ENCODE measurements around the gene B3GLCT. TPM values are rescaled to one million over a fixed set of nuclear protein-coding genes. Genes with fewer than 3 reads are reported as not detected.

The B3GLCT gene
- total and polyA plus RNA-seq, 2 donors (not counting 3 experiments of a cell fraction or from before 2014, with no cell fraction given) = 5.2 to 14.6 TPM

GRCh38 chr13:31199527-31199848 lies 287 bp upstream of the B3GLCT start:
- dilution Hi-C loops (cut with MboI; ENCODE audit: extremely low pct_ligation_motif_present, low sequenced_read_pairs) (no loop called here), intact Hi-C loops (cut with micrococcal nuclease) (loop anchor here (1.0 kb wide), 2 partner anchors 37 to 225 kb away; no protein-coding TSS in a partner anchor)
- Histone ChIP-seq H3K9me3 (replicated peaks; ENCODE audit: control insufficient read depth, insufficient read depth, low read length) (no peaks in the 10 kb centered on the region), H3K9ac (replicated peaks; ENCODE audit: extremely low read depth, insufficient read depth, low read length) (no peak overlapping the region), H3K4me2 (ENCODE audit: insufficient read depth, low read length) (peak overlapping the region; percentile 65), H3K27ac (ENCODE audit: insufficient read depth, low read depth, low read length) (no peak overlapping the region), H3K27me3 (ENCODE audit: control insufficient read depth in 2 of 2, insufficient read depth in 2 of 2, low read length in 2 of 2) (no peaks in the 10 kb centered on the region), H2AFZ (ENCODE audit: low read depth, low read length) (peak overlapping the region; percentile 78), H4K20me1 (replicated peaks; ENCODE audit: control insufficient read depth, extremely low read depth, insufficient read depth, low read length) (no peaks in the 10 kb centered on the region), H3K79me2 (ENCODE audit: control insufficient read depth, insufficient read depth, low read length) (no peaks in the 10 kb centered on the region), H3K4me3 (replicated peaks in 1 of 3; ENCODE audit: insufficient read depth in 1 of 3, low read depth in 1 of 3, low read length in 3 of 3) (peak overlapping the region; percentile 3 to 87 (median 14)), H3K9me1 (replicated peaks; ENCODE audit: control insufficient read depth, extremely low read depth, insufficient read depth, low read length) (no peaks in the 10 kb centered on the region), H3K36me3 (ENCODE audit: control insufficient read depth in 2 of 2, extremely low read depth in 1 of 2, insufficient read depth in 2 of 2, low read length in 2 of 2) (no peaks in the 10 kb centered on the region), H3K4me1 (ENCODE audit: control insufficient read depth, extremely low read depth, insufficient read depth, low read length) (peaks cover 17% of the 10 kb centered on the region)
- POLR2A ChIA-PET = no interaction called here
- CTCF ChIA-PET = interaction anchor here (0.9 to 2.6 kb wide), 9 partner anchors 10 to 228 kb away, joined by 3 to 14 read pairs (median 5); no protein-coding TSS in a partner anchor
- no peak for FAIRE-seq
- TF ChIP-seq MAX (IDR thresholded peaks at IDR 0.05; ENCODE audit: insufficient read depth, insufficient read length) = no peak
- no peak for TF ChIP-seq EZH2 (IDR thresholded peaks at IDR 0.05; ENCODE audit: borderline replicate concordance, low read depth, low read length, severe bottlenecking)
- TF ChIP-seq POLR2A (IDR thresholded peaks at IDR 0.05; ENCODE audit: low read depth, low read length) = no peak
- TF ChIP-seq JUN (IDR thresholded peaks at IDR 0.05; ENCODE audit: borderline replicate concordance, insufficient read depth, insufficient read length, low read depth) = no peak
- no peak for TF ChIP-seq GATA2 (IDR thresholded peaks at IDR 0.05; ENCODE audit: insufficient read depth, insufficient read length, low read depth, low read length)
- no peak for TF ChIP-seq CTCF (IDR thresholded peaks at IDR 0.05; ENCODE audit: extremely low read depth in 1 of 2, insufficient read depth in 1 of 2, low read depth in 1 of 2, low read length in 2 of 2)
- TF ChIP-seq POLR2AphosphoS5 (IDR thresholded peaks at IDR 0.05; ENCODE audit: insufficient read depth, low read depth, low read length) = no peak
- TF ChIP-seq MYC (IDR thresholded peaks at IDR 0.05; ENCODE audit: low read depth, low read length) = no peak
- no peak for TF ChIP-seq FOS (IDR thresholded peaks at IDR 0.05; ENCODE audit: borderline replicate concordance, insufficient read depth, low read length)
- BruUV-seq (replicated peaks) = no TSS peak
- DNase-seq (ENCODE audit: low read depth, low spot score) = no peak

All from endothelial cell of umbilical vein (primary cell).